AG04450 (cell line): ENCODE measurements around the gene TRIO. TPM values are rescaled to one million over a fixed set of nuclear protein-coding genes. Genes with fewer than 3 reads are reported as not detected.

ENCODE experiments used
- CTCF ChIA-PET: fragments of 300-600, 350-600 bp; formaldehyde crosslinking; extraction: SDS; loops from one replicate; lab custom pipeline; 2022; ENCODE audit warnings: antibody characterized with exemption, inconsistent platforms; lab: Charles Lee
- POLR2A ChIA-PET: fragments of 350-600 bp; formaldehyde crosslinking; extraction: SDS; loops from one replicate; lab custom pipeline; 2021; ENCODE audit warnings: antibody characterized with exemption, inconsistent platforms; lab: Yijun Ruan, JAX
- DNase-seq: peaks from one replicate; pipeline ENCODE4 v3.0.0-alpha.2; 2011; ENCODE audit warnings: low read depth, low spot score
- H3K27ac ChIP-seq: one replicate; pipeline ENCODE4 v1.5.1; 2012; ENCODE audit warnings: low read depth, low read length, control low read depth
- H3K27me3 ChIP-seq: one replicate; pipeline ENCODE4 v1.6.0; 2012; ENCODE audit warnings: low read length; ENCODE audit not compliant: control insufficient read depth, insufficient read depth
- H3K4me3 ChIP-seq: 2 replicates; pipeline ENCODE4 v1.5.1; 2011; ENCODE audit warnings: mild to moderate bottlenecking, low read depth, low read length, control low read depth
- H3K9me3 ChIP-seq: 2 replicates; pipeline ENCODE4 v1.5.1; 2012; ENCODE audit warnings: low read length; ENCODE audit not compliant: control insufficient read depth, insufficient read depth
- CTCF ChIP-seq: IDR thresholded peaks from 2 replicates; pipeline ENCODE4 v1.5.1; 2011; ENCODE audit warnings: low read depth, low read length, control low read depth, inconsistent platforms
- polyA plus RNA-seq: library from polyadenylated mRNA; depleted of rRNA; stranded (reverse); fragments of >200 nt; gene quantifications from 2 replicates; pipeline ENCODE4 v1.2.3, GENCODE V29; 2011

The TRIO gene
- polyA plus RNA-seq, 1 experiment, result 268 TPM

- no peak for TF ChIP-seq CTCF
- CTCF ChIA-PET, result no interaction called here
- no peaks in the 10 kb centered on the region for H3K27me3 ChIP-seq
- no peak for DNase-seq
- POLR2A ChIA-PET, result no interaction called here
- H3K4me3 ChIP-seq, result no peak overlapping the region
- H3K27ac ChIP-seq, result peak overlapping the region; percentile 50
- H3K9me3 ChIP-seq, result no peaks in the 10 kb centered on the region
Observed at GRCh38 chr5:14379739-14380497, 236.8 kb downstream of the TRIO start.

GRCh38 chr5:14380712-14381111 lies 237.6 kb downstream of the TRIO start:
- H3K27me3 ChIP-seq, result no peaks in the 10 kb centered on the region
- ChIA-PET CTCF (no interaction called here), POLR2A (no interaction called here)
- TF ChIP-seq CTCF, result no peak
- no peak overlapping the region for H3K4me3 ChIP-seq
- no peaks in the 10 kb centered on the region for H3K9me3 ChIP-seq
- H3K27ac ChIP-seq, result no peak overlapping the region
- DNase-seq, result no peak

- no peak overlapping the region for H3K4me3 ChIP-seq
- CTCF ChIA-PET, result interaction anchor here (1.0 to 1.8 kb wide), 4 partner anchors 10 to 406 kb away, joined by 3 to 6 read pairs (median 4); no protein-coding TSS in a partner anchor
- POLR2A ChIA-PET, result interaction anchor here (0.6 to 0.7 kb wide), 2 partner anchors 266 to 833 kb away, joined by 4 to 9 read pairs; no protein-coding TSS in a partner anchor
- no peaks in the 10 kb centered on the region for H3K27me3 ChIP-seq
- TF ChIP-seq CTCF, result no peak
- DNase-seq, result no peak
- peak overlapping the region; percentile 21 for H3K27ac ChIP-seq
- no peaks in the 10 kb centered on the region for H3K9me3 ChIP-seq
Observed at GRCh38 chr5:14382640-14383039, 239.5 kb downstream of the TRIO start.

- DNase-seq, result no peak
- POLR2A ChIA-PET, result no interaction called here
- no peak overlapping the region for H3K4me3 ChIP-seq
- H3K27ac ChIP-seq, result no peak overlapping the region
- H3K9me3 ChIP-seq, result no peaks in the 10 kb centered on the region
- no peak for TF ChIP-seq CTCF
- CTCF ChIA-PET, result interaction anchor here (1.8 kb wide), 1 partner anchor 9 kb away, joined by 6 read pairs; no protein-coding TSS in a partner anchor
- H3K27me3 ChIP-seq, result no peaks in the 10 kb centered on the region
Observed at GRCh38 chr5:14383923-14384322, 240.8 kb downstream of the TRIO start.

GRCh38 chr5:14385019-14385418 lies 241.9 kb downstream of the TRIO start:
- no peak for TF ChIP-seq CTCF
- Histone ChIP-seq H3K27ac (no peak overlapping the region), H3K9me3 (no peaks in the 10 kb centered on the region), H3K4me3 (no peak overlapping the region), H3K27me3 (no peaks in the 10 kb centered on the region)
- ChIA-PET CTCF (no interaction called here), POLR2A (no interaction called here)
- DNase-seq, result no peak
